GM19099 (cell line): ENCODE results near the gene USH2A.

Experiments
- POLR2A ChIP-seq: IDR thresholded peaks from 3 replicates; pipeline ENCODE4 v1.6.1; 2011; ENCODE audit warnings: low read depth; ENCODE audit not compliant: insufficient read length; ENCODE audit errors: extremely low read depth

USH2A gene

DNA sequence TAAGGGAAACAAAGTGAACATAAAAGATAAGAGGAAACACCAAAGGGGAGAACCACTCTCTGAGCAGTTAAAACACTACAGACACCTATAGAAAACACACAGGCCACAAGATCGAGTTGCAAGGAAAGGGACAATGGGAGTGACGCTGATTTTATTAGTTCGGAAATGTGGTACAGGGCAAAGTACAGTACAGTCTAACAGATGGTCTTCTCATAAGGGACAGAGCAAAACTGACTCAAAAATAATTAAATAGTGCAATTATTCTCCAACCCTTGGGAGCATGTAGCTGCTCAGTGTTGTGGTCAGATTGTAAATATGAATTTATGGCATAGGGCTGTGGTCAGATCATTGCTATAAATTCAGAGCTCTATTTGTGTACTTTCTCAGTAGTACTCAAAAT, 352.0 kb downstream of the USH2A start:
- TF ChIP-seq POLR2A = no peak

- TF ChIP-seq POLR2A = no peak
These were observed 358.6 kb downstream of the USH2A start for GRCh38 chr1:216064643-216065042.

GRCh38 chr1:216057947-216058346, 365.3 kb downstream of the USH2A start:
- no peak for TF ChIP-seq POLR2A

GRCh38 chr1:216057063-216057462, 366.2 kb downstream of the USH2A start:
- TF ChIP-seq POLR2A = no peak

DNA sequence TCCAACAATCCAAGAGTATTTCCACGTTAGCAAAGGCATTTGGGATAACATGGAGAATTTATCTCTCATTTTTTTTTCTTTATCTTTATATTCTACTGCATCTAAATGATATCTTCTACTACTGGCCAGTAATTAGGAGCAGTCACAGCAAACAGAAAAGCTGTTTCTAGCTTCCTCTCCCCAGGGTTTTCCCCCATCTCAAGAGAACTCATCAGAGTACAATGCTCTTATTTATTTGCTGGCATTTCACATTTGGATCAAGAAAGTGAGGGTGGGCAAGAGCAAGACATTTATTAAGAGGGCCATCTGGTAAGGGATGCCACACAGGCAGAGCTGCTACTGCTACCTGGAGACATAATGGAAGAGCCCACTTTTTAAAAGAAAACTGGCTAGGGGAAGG, 368.2 kb downstream of the USH2A start:
- no peak for TF ChIP-seq POLR2A

DNA sequence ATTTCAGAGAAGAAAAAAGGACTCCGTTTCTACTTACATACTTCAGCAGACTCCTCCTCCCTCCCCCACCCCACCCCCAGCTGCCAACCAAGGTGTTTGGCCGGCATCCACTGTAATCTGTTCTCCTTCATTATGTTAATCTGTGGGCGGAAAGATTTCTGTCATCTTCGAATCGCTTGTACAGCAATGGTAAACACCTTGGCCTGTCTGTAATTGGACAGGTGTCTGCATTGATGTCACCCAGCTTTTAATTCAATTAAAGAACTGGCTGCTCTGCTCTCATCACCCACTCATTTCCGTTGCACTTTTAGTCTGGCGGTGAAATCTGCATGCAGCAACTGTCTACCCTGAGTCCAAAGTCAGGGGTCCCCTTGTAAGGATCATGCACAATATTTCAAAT, 368.6 kb downstream of the USH2A start:
- TF ChIP-seq POLR2A = no peak

DNA sequence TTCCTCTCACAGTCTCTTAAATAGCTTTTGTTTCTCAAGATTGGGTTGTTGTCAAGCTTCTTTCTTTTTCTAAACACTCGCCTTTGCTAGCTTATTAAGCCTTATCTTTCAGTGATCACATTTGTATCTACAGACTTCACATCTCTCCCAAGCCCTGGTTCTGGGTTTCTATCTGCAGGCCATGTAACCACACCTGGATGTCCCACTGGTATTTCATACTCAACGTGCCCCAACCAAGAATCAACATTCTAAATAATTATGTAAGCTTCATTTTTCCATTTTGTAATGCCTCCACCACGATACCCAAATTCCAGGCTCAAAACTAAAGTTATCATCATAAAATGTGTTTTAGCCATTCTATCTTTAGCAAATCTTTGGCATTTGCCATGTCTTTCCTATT, 372.2 kb downstream of the USH2A start:
- TF ChIP-seq POLR2A = no peak

DNA sequence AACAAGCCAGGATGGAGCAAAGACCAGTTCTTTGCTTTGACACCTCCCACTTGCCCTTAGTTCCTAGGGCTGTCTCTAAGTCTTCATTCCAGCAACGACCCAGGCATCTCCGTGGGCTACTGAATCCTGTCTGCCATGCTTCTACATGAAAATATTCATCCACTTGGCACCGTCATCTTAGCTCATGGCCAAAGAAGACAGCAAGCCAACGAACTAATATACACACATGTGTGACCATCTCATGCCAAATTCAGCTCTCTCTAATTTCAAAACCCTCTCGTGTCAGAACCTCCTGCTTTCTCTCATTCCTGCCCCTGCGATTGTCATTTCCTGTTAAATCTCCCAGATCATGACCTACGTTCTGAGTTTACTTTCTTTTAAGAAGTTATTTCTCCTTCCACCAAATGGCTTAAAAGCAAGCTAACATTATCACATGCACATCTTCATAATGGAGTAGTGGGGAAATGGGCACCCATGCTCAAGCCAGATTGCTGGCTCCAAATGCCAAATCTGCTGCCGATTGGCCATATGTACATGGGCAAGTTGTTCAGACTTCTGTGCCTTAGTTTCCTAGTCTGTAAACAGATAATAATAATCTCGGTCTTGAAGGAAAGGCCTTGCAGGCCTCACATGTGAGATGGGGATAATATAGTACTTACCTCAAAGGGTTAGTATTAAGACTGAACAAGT, 373.4 kb downstream of the USH2A start:
- no peak for TF ChIP-seq POLR2A

DNA sequence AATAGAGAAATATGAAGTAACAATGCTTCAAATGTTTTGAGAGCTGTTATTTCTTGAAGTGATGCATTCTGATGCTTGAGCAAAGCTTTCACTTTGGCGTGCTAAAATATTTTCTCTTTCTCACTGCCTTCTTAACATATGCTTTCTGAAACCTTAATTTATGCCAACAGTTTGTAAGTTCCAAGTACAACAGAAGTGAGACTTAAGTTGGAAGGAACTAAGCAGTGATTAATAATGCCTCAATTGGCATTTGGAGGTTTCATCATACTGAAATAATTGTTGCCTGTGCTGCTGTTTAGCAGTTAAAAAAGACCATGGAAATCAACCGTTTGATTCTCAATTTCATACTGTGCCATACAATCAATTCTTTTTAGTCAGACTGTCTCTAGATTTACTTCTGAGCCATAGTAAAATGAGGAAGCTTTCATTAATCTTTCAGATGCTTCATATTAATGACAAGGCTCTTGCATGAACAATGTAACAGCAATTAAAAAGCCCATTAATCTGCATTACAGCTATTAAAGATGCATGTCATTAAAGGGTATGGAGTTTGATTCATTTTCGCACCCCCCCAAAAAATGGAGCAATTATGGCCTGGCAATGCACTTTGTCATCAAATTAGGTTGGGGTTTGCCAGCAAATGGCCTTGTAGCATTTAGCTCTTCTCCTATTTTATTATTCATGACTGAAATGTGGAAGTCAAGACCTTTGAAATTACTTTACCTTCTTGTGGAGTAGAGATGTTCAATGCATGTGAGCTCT, 375.3 kb downstream of the USH2A start:
- TF ChIP-seq POLR2A = no peak

GRCh38 chr1:216046336-216046735, 376.9 kb downstream of the USH2A start:
- no peak for TF ChIP-seq POLR2A

GRCh38 chr1:216045400-216045799, 377.8 kb downstream of the USH2A start:
- no peak for TF ChIP-seq POLR2A

- no peak for TF ChIP-seq POLR2A
These were observed 378.7 kb downstream of the USH2A start for GRCh38 chr1:216044538-216044937.

- TF ChIP-seq POLR2A = no peak
These were observed 388.7 kb downstream of the USH2A start for GRCh38 chr1:216034506-216034905.

DNA sequence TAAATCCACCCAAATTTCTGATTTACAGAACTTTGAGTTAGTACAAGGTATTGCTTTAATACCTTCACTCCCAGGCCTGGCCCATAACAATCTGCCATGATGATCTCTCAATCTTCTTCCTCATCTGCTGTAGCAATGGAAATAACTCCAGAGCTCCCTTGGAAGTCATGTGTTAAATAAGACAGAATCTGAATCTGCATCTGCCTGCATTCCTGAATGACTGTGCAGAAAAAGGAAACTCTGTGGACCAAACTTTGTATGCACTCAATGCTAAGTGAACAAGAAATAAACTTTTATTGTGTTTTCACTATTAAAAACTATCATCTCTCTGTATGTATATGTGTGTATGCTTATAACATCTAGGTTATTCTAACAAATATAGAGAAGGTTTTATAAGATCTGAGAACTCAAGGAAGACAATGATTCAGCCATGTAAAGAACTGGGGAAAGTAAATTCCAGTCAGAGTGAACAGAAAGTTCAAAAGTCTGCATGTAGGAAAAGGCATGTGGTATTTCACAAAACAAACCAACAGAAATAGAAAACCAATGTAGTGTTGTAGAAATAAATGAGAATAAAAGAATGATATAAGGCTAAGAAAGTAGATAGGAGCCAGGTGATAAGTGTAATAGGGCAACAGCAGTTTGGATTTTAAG, 390.2 kb downstream of the USH2A start:
- no peak for TF ChIP-seq POLR2A

DNA sequence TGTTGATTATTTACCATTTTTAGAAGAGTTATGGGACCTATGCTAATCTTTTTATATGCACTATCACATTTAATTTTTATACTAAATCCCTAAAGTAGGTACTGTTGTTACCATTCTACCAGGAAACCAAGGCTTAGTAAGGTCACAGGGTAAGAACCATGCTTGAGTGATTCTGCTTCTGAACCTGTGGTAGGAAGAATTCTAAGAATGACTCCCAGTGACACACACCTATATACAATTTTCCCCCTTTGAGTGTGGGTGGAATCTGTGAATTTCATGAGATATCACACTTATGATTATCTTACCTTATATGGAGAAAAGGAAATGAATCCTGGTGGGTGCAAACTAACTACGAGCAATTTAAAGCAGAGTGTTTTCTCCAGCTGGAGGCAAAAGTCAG, 391.0 kb downstream of the USH2A start:
- TF ChIP-seq POLR2A = no peak

DNA sequence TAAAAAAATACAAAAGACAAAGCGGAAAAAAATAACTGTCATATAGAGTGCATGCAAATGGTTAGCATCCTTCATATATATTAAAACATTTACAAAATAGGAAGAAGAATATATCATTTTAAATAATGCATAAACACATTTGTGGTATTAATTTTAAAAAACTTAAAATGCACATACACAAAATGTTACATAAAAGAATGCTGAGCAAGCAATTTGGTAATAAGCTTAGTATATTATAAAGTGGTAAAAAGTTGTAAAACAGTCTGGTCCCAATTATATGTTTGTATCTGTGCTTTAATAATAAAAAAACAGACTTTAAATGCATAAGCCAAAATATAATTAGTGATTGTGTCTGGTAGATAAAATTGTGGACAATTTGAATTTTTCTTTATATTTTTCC, 394.6 kb downstream of the USH2A start:
- TF ChIP-seq POLR2A = no peak
